ENCODE data around the gene SELENOM.

SELENOM gene

DNA sequence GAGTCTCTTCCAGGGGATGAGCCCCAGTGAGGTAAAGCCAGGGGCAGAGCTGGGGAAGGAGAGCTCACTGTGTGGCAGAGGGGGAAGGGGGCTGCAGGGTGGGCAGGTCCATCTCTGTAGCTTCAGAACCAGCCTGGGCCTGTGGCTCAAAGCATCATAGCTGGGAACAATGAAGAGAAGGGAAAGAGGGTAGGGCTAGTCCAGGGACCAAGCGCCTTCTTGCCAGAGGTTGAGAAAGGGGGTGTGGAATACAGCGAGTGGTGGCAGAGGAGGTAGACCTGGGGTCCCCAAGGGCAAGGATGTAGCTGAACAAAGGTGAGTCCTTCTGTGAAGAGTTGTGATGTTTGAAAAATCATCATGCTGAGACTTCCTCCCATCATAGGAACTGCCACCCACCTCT lies 34.2 kb upstream of the SELENOM start:
- Histone ChIP-seq H3K27ac (no peak overlapping the region), H3K9ac (no peak overlapping the region), H3K36me3 (ENCODE audit: insufficient read depth) (no peaks in the 10 kb centered on the region), H3K4me1 (ENCODE audit: low read depth, poor library complexity, severe bottlenecking) (no peaks in the 10 kb centered on the region), H3K4me3 (IDR thresholded peaks at IDR 0.05; ENCODE audit: insufficient read depth, low read depth, low read length) (no peak overlapping the region), H4K20me1 (ENCODE audit: insufficient read depth) (no peaks in the 10 kb centered on the region), H3K27me3 (ENCODE audit: insufficient read depth, low read depth) (peaks cover 2% of the 10 kb centered on the region; the same call in 1 of the 2 replicates), H2AFZ (ENCODE audit: low read depth) (no peak overlapping the region), H3K4me2 (no peak overlapping the region), H3K79me2 (ENCODE audit: insufficient read depth, low read depth) (no peaks in the 10 kb centered on the region)
- TF ChIP-seq CTCF (conservative IDR thresholded peaks at IDR 0.05; ENCODE audit: low read depth, low read length) = no peak

GRCh38 chr22:31140746-31141145 lies 33.4 kb upstream of the SELENOM start:
- Histone ChIP-seq H3K4me2 (no peak overlapping the region), H3K27ac (no peak overlapping the region), H3K9ac (no peak overlapping the region), H3K36me3 (ENCODE audit: insufficient read depth) (no peaks in the 10 kb centered on the region), H4K20me1 (ENCODE audit: insufficient read depth) (no peaks in the 10 kb centered on the region), H3K79me2 (ENCODE audit: insufficient read depth, low read depth) (no peaks in the 10 kb centered on the region), H3K4me1 (ENCODE audit: low read depth, poor library complexity, severe bottlenecking) (no peaks in the 10 kb centered on the region), H2AFZ (ENCODE audit: low read depth) (no peak overlapping the region), H3K4me3 (IDR thresholded peaks at IDR 0.05; ENCODE audit: insufficient read depth, low read depth, low read length) (no peak overlapping the region), H3K27me3 (ENCODE audit: insufficient read depth, low read depth) (peaks cover 2% of the 10 kb centered on the region; the same call in 1 of the 2 replicates)
- no peak for TF ChIP-seq CTCF (conservative IDR thresholded peaks at IDR 0.05; ENCODE audit: low read depth, low read length)

GRCh38 chr22:31139866-31140716 lies 32.7 kb upstream of the SELENOM start, which contains the start of gene PLA2G3:
Gene PLA2G3 (minus strand): TSS chr22:31140508. CDS start chr22:31140354, 154 bp downstream.
- H3K4me1 ChIP-seq (ENCODE audit: low read depth, poor library complexity, severe bottlenecking) = no peaks in the 10 kb centered on the region
- H2AFZ ChIP-seq (ENCODE audit: low read depth) = no peak within 1 kb of the TSS
- no peak within 1 kb of the TSS for H3K9ac ChIP-seq
- no peaks in the 10 kb centered on the region for H3K79me2 ChIP-seq (ENCODE audit: insufficient read depth, low read depth)
- peaks cover 2% of the 10 kb centered on the region; the same call in 1 of the 2 replicates for H3K27me3 ChIP-seq (ENCODE audit: insufficient read depth, low read depth)
- H3K27ac ChIP-seq = no peak within 1 kb of the TSS
- no peak within 1 kb of the TSS for H3K4me3 ChIP-seq (IDR thresholded peaks at IDR 0.05; ENCODE audit: insufficient read depth, low read depth, low read length)
- no peak within 1 kb of the TSS for H3K4me2 ChIP-seq
- TF ChIP-seq CTCF (conservative IDR thresholded peaks at IDR 0.05; ENCODE audit: low read depth, low read length) = no peak
- H3K36me3 ChIP-seq (ENCODE audit: insufficient read depth) = no peaks in the 10 kb centered on the region
- no peaks in the 10 kb centered on the region for H4K20me1 ChIP-seq (ENCODE audit: insufficient read depth)

DNA sequence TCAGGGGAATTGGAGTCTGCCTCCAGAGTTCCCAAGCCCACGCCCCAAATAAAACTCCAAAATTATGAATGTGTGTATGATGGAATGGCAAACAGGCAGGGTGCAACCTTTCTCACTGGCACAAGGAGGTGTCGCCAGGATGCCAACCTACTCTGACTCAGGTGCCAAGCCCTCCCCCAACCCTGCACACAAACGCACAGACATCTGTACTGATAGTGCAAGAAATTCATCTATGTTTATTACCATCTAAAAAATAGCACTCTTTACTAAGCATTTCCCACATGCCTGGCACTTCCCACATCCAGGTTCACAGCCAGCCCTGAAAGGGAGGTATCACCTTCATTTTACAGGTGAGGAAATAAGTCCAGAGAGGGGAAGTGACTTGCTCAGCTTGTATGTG lies 31.7 kb upstream of the SELENOM start:
- H3K36me3 ChIP-seq (ENCODE audit: insufficient read depth) = no peaks in the 10 kb centered on the region

More for the DNA sequence above, 31.7 kb upstream of the SELENOM start:
- H3K4me3 ChIP-seq (IDR thresholded peaks at IDR 0.05; ENCODE audit: insufficient read depth, low read depth, low read length) = no peak overlapping the region
- no peak overlapping the region for H3K9ac ChIP-seq
- H3K27ac ChIP-seq = no peak overlapping the region
- no peak overlapping the region for H2AFZ ChIP-seq (ENCODE audit: low read depth)
- H3K27me3 ChIP-seq (ENCODE audit: insufficient read depth, low read depth) = peaks cover 2% of the 10 kb centered on the region; the same call in 1 of the 2 replicates
- H3K4me1 ChIP-seq (ENCODE audit: low read depth, poor library complexity, severe bottlenecking) = no peaks in the 10 kb centered on the region
- TF ChIP-seq CTCF (conservative IDR thresholded peaks at IDR 0.05; ENCODE audit: low read depth, low read length) = no peak
- H3K4me2 ChIP-seq = no peak overlapping the region
- no peaks in the 10 kb centered on the region for H4K20me1 ChIP-seq (ENCODE audit: insufficient read depth)
- H3K79me2 ChIP-seq (ENCODE audit: insufficient read depth, low read depth) = no peaks in the 10 kb centered on the region
